B cell (primary cell): ENCODE measurements around the gene FAM120B. TPM values are rescaled to one million over a fixed set of nuclear protein-coding genes. Genes with fewer than 3 reads are reported as not detected.
"Not testable (repeated sequence)": the region's sequence is repeated elsewhere in the genome, so short reads cannot be mapped to it uniquely, and the experiment has no call there.

Experiments used
- ATAC-seq: fragments of 200-7000 bp; cut with Tn5 transposase; one replicate; pipeline ENCODE4 v1.10.0; 2021; ENCODE audit warnings: low read depth, mild to moderate bottlenecking, moderate number of reproducible peaks, moderate library complexity
- CTCF ChIA-PET: fragments of 350-600 bp; sonication (Branson Sonifier 250); formaldehyde crosslinking; loops from one replicate; lab custom pipeline; 2021; ENCODE audit warnings: antibody characterized with exemption, inconsistent platforms; lab: Charles Lee
- POLR2A ChIA-PET: fragments of 350-600 bp; sonication (Branson Sonifier 250); formaldehyde crosslinking; loops from one replicate; lab custom pipeline; 2021; ENCODE audit warnings: antibody characterized with exemption; lab: Charles Lee
- DNase-seq: peaks from one replicate; pipeline ENCODE4 v3.0.0; 2013
- H2AFZ ChIP-seq: 2 replicates; pipeline ENCODE4 v1.6.1; 2012; ENCODE audit warnings: mild to moderate bottlenecking, low read depth, low read length; ENCODE audit not compliant: insufficient read depth, poor library complexity, severe bottlenecking
- H3K27ac ChIP-seq, 2 donors: 1 replicate in 1 of 2; 2 replicates in 1 of 2; pipeline ENCODE4 v1.5.1; 2012 to 2013; ENCODE audit warnings: low read length in 2 of 2, mild to moderate bottlenecking in 2 of 2, moderate library complexity in 1 of 2
- H3K27me3 ChIP-seq, 4 experiments: fragments of 200-600 bp in 1 of 4; sonication (generic) in 1 of 4; replicated peaks in 1 of 4; 1 replicate in 2 of 4; 2 replicates in 2 of 4; pipeline versions ENCODE4 v1.6.1 to v1.7.0; 2013 to 2016; ENCODE audit warnings: low read length in 3 of 4, mild to moderate bottlenecking in 2 of 4, mixed read lengths in 1 of 4, moderate library complexity in 1 of 4; ENCODE audit not compliant: insufficient read depth in 4 of 4, control insufficient read depth in 3 of 4; ENCODE audit errors: control extremely low read depth in 1 of 4
- H3K36me3 ChIP-seq, 2 experiments: replicated peaks in 1 of 2; 1 replicate in 1 of 2; 2 replicates in 1 of 2; pipeline versions ENCODE4 v1.6.1 to v1.7.1; 2013; ENCODE audit warnings: low read length in 1 of 2; ENCODE audit not compliant: insufficient read depth in 2 of 2, control insufficient read depth in 1 of 2; ENCODE audit errors: control extremely low read depth in 1 of 2, extremely low read depth in 1 of 2
- H3K4me1 ChIP-seq, 2 donors: fragments of 200-600 bp in 1 of 2; sonication (generic) in 1 of 2; 1 replicate in 1 of 2; 2 replicates in 1 of 2; pipeline versions ENCODE4 v1.5.1 to v1.6.1; 2013 to 2017; ENCODE audit warnings: low read length in 2 of 2; ENCODE audit not compliant: control insufficient read depth in 2 of 2, insufficient read depth in 2 of 2
- H3K4me2 ChIP-seq: replicated peaks from 2 replicates; pipeline ENCODE3; 2012; ENCODE audit warnings: mild to moderate bottlenecking, low read depth, low read length; ENCODE audit not compliant: poor library complexity, severe bottlenecking
- H3K4me3 ChIP-seq, 5 experiments: fragments of 200-600 bp in 1 of 5; sonication (generic) in 1 of 5; 1 replicate in 3 of 5; 2 replicates in 2 of 5; pipeline versions ENCODE4 v1.5.1 to v1.7.0; 2011 to 2016; ENCODE audit warnings: low read length in 4 of 5, mild to moderate bottlenecking in 4 of 5, low read depth in 2 of 5, control low read depth in 1 of 5, moderate library complexity in 1 of 5; ENCODE audit not compliant: insufficient read depth in 1 of 5; ENCODE audit errors: control extremely low read depth in 1 of 5, extremely low read depth in 1 of 5
- H3K79me2 ChIP-seq: fragments of 200-600 bp; sonication (generic); one replicate; pipeline ENCODE4 v1.6.0; 2016; ENCODE audit warnings: low read length; ENCODE audit not compliant: control insufficient read depth, insufficient read depth
- H3K9ac ChIP-seq: fragments of 200-600 bp; sonication (generic); 2 replicates; pipeline ENCODE4 v1.6.1; 2017; ENCODE audit warnings: mild to moderate bottlenecking, low read length, moderate library complexity
- H3K9me3 ChIP-seq, 3 donors: one replicate each; pipeline versions ENCODE4 v1.6.1 to v1.7.1; 2013; ENCODE audit warnings: low read length in 2 of 3; ENCODE audit not compliant: control insufficient read depth in 2 of 3, insufficient read depth in 1 of 3; ENCODE audit errors: control extremely low read depth in 1 of 3
- H4K20me1 ChIP-seq: 2 replicates; pipeline ENCODE4 v1.6.0; 2012; ENCODE audit warnings: mild to moderate bottlenecking, low read length; ENCODE audit not compliant: insufficient read depth, control insufficient read depth, poor library complexity, severe bottlenecking
- H3K27ac Mint-ChIP-seq: one replicate; pipeline ENCODE4 v1.8.0; 2021; ENCODE audit warnings: mixed read lengths
- H3K27me3 Mint-ChIP-seq: one replicate; pipeline ENCODE4 v1.8.0; 2021; ENCODE audit warnings: mixed read lengths
- H3K4me1 Mint-ChIP-seq: one replicate; pipeline ENCODE4 v1.8.0; 2021; ENCODE audit warnings: mixed read lengths
- H3K4me3 Mint-ChIP-seq: one replicate; pipeline ENCODE4 v1.8.0; 2021; ENCODE audit warnings: mixed read lengths
- H3K9me3 Mint-ChIP-seq: one replicate; pipeline ENCODE4 v1.8.0; 2022; ENCODE audit warnings: mixed read lengths; ENCODE audit not compliant: insufficient read depth
- CTCF ChIP-seq: fragments of 200-600 bp; IDR thresholded peaks from one replicate; pipeline ENCODE4 v1.8.0; 2022; ENCODE audit warnings: antibody characterized with exemption, mild to moderate bottlenecking
- EZH2 ChIP-seq: IDR thresholded peaks from 2 replicates; pipeline ENCODE4 v1.6.1; 2012; ENCODE audit warnings: borderline replicate concordance, low read depth, mild to moderate bottlenecking, moderate library complexity, low read length; ENCODE audit not compliant: insufficient read depth, poor library complexity, severe bottlenecking
- WGBS: methylation state at CpG from one replicate; pipeline ENCODE4 v1.1.5; 2013; ENCODE audit warnings: missing lambda C conversion rate; ENCODE audit not compliant: insufficient coverage; 5-methylcytosine and 5-hydroxymethylcytosine counted together
- intact Hi-C: fragments of 100-400 bp; cut with micrococcal nuclease; formaldehyde crosslinking; loops from one replicate; pipeline ENCODE4 v1.10.0; 2022
- polyA plus RNA-seq: library from polyadenylated mRNA; depleted of rRNA; stranded (reverse); fragments of >200 nt; gene quantifications from 2 replicates; pipeline ENCODE4 v1.2.3, GENCODE V29; 2012
- total RNA-seq, 2 donors: library from RNA; stranded (reverse); fragments of 120-200 nt in 1 of 2; gene quantifications; 1 replicate in 1 of 2; 2 replicates in 1 of 2; pipeline versions ENCODE4 v1.2.3 to v1.2.4, GENCODE V29; 2013 to 2022

The FAM120B gene
- total and polyA plus RNA-seq, 2 donors (not counting 1 experiment from before 2014, with no cell fraction given): 12.5 to 51.7 TPM

DNA sequence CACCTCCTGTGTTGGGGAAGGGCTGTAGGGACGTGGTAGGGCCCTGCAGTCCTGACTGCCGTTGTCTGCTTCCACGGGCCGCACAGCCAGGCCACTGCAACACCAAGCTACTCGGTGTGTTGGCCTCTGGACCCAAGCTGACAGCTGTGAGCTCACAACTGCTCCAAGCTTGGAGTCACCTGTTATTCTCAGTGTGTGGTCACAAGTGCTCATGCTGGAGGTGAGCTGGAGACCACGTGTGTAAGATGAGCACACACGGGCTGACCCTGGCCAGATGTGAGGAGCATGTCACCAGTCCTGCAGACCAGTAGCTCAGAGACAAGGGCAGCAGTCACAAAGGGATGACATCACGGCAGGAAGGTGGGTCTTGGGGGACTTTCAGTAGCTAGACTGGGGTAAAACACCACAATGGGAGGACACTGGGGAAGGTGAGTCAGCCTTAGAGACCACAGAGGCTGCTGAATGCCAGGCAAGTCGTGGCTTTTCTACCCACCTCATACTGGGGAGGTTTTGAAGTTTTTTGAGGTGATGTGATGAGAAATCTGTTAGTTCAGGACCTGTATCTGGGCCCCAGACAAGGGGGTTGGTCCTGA is 87.3 kb downstream of the FAM120B start:
- H3K9ac ChIP-seq: no peak overlapping the region
- H3K4me2 ChIP-seq: no peak overlapping the region
- ChIA-PET POLR2A (no interaction called here), CTCF (interaction anchor here (0.6 kb wide), 1 partner anchor 9 kb away, joined by 3 read pairs; no protein-coding TSS in a partner anchor)
- Mint-ChIP-seq H3K9me3 (no peaks in the 10 kb centered on the region), H3K27ac (no peak overlapping the region), H3K27me3 (no peaks in the 10 kb centered on the region), H3K4me1 (no peaks in the 10 kb centered on the region), H3K4me3 (no peak overlapping the region)
- 98% methylated on average over 9 of the region's 9 CpGs for WGBS
- DNase-seq (no peak), ATAC-seq (no peak)
- H3K36me3 ChIP-seq: peaks cover 5 to 77% of the 10 kb centered on the region in 2 experiments
- no peak overlapping the region for H3K4me3 ChIP-seq
- intact Hi-C loops: no loop called here
- H2AFZ ChIP-seq: no peak overlapping the region
- TF ChIP-seq EZH2 (no peak), CTCF (no peak)
- H3K9me3 ChIP-seq: peaks cover 0 to 8% (median 0%) of the 10 kb centered on the region in 3 donors
- H3K27ac ChIP-seq: no peak overlapping the region
- H3K27me3 ChIP-seq: no peaks in the 10 kb centered on the region
- no peaks in the 10 kb centered on the region for H3K4me1 ChIP-seq
- no peaks in the 10 kb centered on the region for H3K79me2 ChIP-seq
- H4K20me1 ChIP-seq: no peaks in the 10 kb centered on the region

DNA sequence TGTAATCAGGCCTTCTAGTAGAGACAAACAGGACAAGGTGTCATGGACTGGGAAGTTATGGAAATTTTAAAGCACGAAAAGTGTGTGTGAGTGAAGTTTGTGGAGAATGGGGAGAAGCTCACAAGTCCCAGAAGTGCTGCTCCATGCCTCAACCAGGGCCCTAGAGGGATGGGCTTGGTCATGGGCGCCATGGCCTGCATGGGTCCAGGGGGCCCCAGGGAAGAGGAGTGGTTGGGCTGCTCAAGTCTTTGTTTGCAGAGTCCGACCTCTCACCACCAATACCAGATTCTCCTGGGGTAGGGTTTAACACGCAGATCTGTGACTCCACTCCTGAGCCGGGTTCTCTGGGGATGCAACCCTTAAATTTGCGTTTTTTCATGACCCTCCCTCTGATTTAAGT is 88.4 kb downstream of the FAM120B start:
- H2AFZ ChIP-seq: no peak overlapping the region
- H3K27me3 Mint-ChIP-seq: no peaks in the 10 kb centered on the region
- no peaks in the 10 kb centered on the region for H3K27me3 ChIP-seq
- H4K20me1 ChIP-seq: no peaks in the 10 kb centered on the region
- intact Hi-C loops: no loop called here
- no peak for ATAC-seq
- POLR2A ChIA-PET: no interaction called here
- no peak overlapping the region for H3K27ac Mint-ChIP-seq
- H3K4me3 Mint-ChIP-seq: no peak overlapping the region
- H3K4me2 ChIP-seq: no peak overlapping the region
- H3K9ac ChIP-seq: no peak overlapping the region
- no peaks in the 10 kb centered on the region for H3K4me1 ChIP-seq
- no peaks in the 10 kb centered on the region for H3K79me2 ChIP-seq
- TF ChIP-seq EZH2 (no peak), CTCF (no peak)
- peaks cover 5 to 68% of the 10 kb centered on the region in 2 experiments for H3K36me3 ChIP-seq
- no peaks in the 10 kb centered on the region for H3K9me3 Mint-ChIP-seq
- CTCF ChIA-PET: no interaction called here
- H3K27ac ChIP-seq: no peak overlapping the region
- WGBS: 100% methylated on average over 4 of the region's 6 CpGs
- peaks cover 0 to 8% (median 0%) of the 10 kb centered on the region in 3 donors for H3K9me3 ChIP-seq
- no peak overlapping the region for H3K4me3 ChIP-seq
- no peak for DNase-seq
- no peaks in the 10 kb centered on the region for H3K4me1 Mint-ChIP-seq

DNA sequence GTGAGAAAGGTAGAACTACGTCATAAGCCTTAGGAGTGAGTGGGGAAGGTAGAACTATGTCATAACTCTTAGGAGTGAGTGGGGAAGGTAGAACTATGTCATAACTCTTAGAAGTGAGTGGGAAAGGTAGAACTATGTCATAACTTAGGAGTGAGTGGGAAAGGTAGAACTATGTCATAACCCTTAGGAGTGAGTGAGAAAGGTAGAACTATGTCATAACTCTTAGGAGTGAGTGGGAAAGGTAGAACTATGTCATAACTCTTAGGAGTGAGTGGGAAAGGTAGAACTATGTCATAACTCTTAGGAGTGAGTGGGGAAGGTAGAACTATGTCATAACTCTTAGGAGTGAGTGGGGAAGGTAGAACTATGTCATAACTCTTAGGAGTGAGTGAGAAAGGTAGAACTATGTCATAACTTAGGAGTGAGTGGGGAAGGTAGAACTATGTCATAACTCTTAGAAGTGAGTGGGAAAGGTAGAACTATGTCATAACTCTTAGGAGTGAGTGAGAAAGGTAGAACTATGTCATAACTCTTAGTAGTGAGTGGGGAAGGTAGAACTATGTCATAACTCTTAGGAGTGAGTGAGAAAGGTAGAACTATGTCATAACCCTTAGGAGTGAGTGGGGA is 92.3 kb downstream of the FAM120B start:
- H3K36me3 ChIP-seq: peaks cover 5 to 47% of the 10 kb centered on the region in 2 experiments
- H3K4me1 Mint-ChIP-seq, H3K27me3 Mint-ChIP-seq: not testable (repeated sequence)

More for the DNA sequence above, 92.3 kb downstream of the FAM120B start:
- H2AFZ ChIP-seq, H3K27me3 ChIP-seq, CTCF ChIA-PET, DNase-seq, H3K9me3 ChIP-seq, H3K4me3 ChIP-seq, H3K79me2 ChIP-seq, H3K9ac ChIP-seq, H3K27ac ChIP-seq, H3K4me3 Mint-ChIP-seq, intact Hi-C loops, H3K4me2 ChIP-seq, POLR2A ChIA-PET, H3K9me3 Mint-ChIP-seq, ATAC-seq, H3K4me1 ChIP-seq, H4K20me1 ChIP-seq, H3K27ac Mint-ChIP-seq: not testable (repeated sequence)
- no CpG with 5 or more reads among the region's 1 CpG for WGBS
